Prostate gland (tissue), 2 donors: ENCODE data around the gene GOLGA8A.

Source experiments
- POLR2A ChIP-seq: fragments of 450-650 bp; IDR thresholded peaks from one replicate; pipeline ENCODE4 v1.6.1; 2016; ENCODE audit warnings: antibody characterized with exemption, mild to moderate bottlenecking
- POLR2AphosphoS5 ChIP-seq: sonication (generic); formaldehyde crosslinking; IDR thresholded peaks from one replicate; pipeline ENCODE4 v1.6.1; 2017; ENCODE audit warnings: antibody characterized with exemption
- TF ChIP-seq, protein P1 (sequence below), 4 experiments: fragments of 200-600 bp in 2 of 4; fragments of 450-650 bp in 2 of 4; sonication (generic) in 2 of 4; IDR thresholded peaks; 1 replicate in 3 of 4; 2 replicates in 1 of 4; pipeline ENCODE4 v1.5.1; 2016 to 2019; ENCODE audit warnings: antibody characterized with exemption in 4 of 4, mild to moderate bottlenecking in 2 of 4, moderate library complexity in 2 of 4

DNA sequence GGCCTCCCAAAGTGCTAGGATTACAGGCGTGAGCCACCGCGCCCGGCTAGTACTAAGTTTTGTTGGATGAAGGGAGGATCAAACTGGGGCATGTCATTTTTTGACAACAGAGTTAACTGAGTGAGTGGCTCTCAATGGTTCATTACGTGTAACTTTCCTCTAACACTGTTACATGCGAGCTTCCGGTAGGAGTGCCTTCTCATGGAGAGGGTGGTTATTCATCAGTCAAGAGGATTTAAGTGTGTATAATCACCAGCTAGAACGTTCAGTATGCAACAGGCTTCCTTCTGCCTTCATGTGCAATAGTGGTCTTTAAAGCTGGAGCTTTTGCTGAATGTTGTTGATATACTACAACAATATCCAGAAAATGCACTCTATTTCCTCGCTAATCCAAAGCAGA lies 19.1 kb upstream of the GOLGA8A start:
- TF ChIP-seq, protein P1, sequence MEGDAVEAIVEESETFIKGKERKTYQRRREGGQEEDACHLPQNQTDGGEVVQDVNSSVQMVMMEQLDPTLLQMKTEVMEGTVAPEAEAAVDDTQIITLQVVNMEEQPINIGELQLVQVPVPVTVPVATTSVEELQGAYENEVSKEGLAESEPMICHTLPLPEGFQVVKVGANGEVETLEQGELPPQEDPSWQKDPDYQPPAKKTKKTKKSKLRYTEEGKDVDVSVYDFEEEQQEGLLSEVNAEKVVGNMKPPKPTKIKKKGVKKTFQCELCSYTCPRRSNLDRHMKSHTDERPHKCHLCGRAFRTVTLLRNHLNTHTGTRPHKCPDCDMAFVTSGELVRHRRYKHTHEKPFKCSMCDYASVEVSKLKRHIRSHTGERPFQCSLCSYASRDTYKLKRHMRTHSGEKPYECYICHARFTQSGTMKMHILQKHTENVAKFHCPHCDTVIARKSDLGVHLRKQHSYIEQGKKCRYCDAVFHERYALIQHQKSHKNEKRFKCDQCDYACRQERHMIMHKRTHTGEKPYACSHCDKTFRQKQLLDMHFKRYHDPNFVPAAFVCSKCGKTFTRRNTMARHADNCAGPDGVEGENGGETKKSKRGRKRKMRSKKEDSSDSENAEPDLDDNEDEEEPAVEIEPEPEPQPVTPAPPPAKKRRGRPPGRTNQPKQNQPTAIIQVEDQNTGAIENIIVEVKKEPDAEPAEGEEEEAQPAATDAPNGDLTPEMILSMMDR (IDR thresholded peaks at IDR 0.05), result no peak
- TF ChIP-seq POLR2A (no peak), POLR2AphosphoS5 (no peak)
